Stimulated activated CD8-positive, alpha-beta memory T cell treated with anti-CD3 and anti-CD28 coated beads, Interleukin-15, amount 100 ng/mL, for 1 hour (primary cell): Measurements from ENCODE around the gene CFAP99.

Experiments used
- DNase-seq: peaks from one replicate; pipeline ENCODE4 v3.0.0-alpha.2; 2020; ENCODE audit warnings: low read depth

The CFAP99 gene

GRCh38 chr4:2390784-2391421 is 27.9 kb upstream of the CFAP99 start:
- no peak for DNase-seq

- DNase-seq = no peak
Observed at GRCh38 chr4:2393353-2394270, 25.1 kb upstream of the CFAP99 start.

GRCh38 chr4:2394528-2394927 is 24.2 kb upstream of the CFAP99 start:
- no peak for DNase-seq

- DNase-seq = no peak
Observed at GRCh38 chr4:2395038-2395437, 23.7 kb upstream of the CFAP99 start.

GRCh38 chr4:2395584-2395983 is 23.2 kb upstream of the CFAP99 start:
- no peak for DNase-seq

GRCh38 chr4:2396781-2397368 is 21.9 kb upstream of the CFAP99 start:
- DNase-seq = no peak

- DNase-seq = no peak
Observed at GRCh38 chr4:2397596-2398379, 21.0 kb upstream of the CFAP99 start.

GRCh38 chr4:2399216-2399615 is 19.5 kb upstream of the CFAP99 start:
- no peak for DNase-seq

- no peak for DNase-seq
Observed at GRCh38 chr4:2399631-2400190, 19.0 kb upstream of the CFAP99 start.

GRCh38 chr4:2400841-2401609 is 17.7 kb upstream of the CFAP99 start:
- DNase-seq = no peak

GRCh38 chr4:2401610-2401983 is 17.2 kb upstream of the CFAP99 start:
- DNase-seq = no peak

GRCh38 chr4:2402048-2402842 is 16.5 kb upstream of the CFAP99 start:
- no peak for DNase-seq

GRCh38 chr4:2402941-2403340 is 15.8 kb upstream of the CFAP99 start:
- DNase-seq = no peak

GRCh38 chr4:2406406-2406805 is 12.3 kb upstream of the CFAP99 start:
- DNase-seq = no peak

- no peak for DNase-seq
Observed at GRCh38 chr4:2406920-2407319, 11.8 kb upstream of the CFAP99 start.

- no peak for DNase-seq
Observed at GRCh38 chr4:2407991-2408342, 10.8 kb upstream of the CFAP99 start.

- no peak for DNase-seq
Observed at GRCh38 chr4:2408401-2408958, 10.3 kb upstream of the CFAP99 start.

GRCh38 chr4:2408976-2409375 is 9.8 kb upstream of the CFAP99 start:
- DNase-seq = no peak

GRCh38 chr4:2409381-2409783 is 9.4 kb upstream of the CFAP99 start:
- no peak for DNase-seq
